Right ventricle myocardium inferior (tissue), 1 donor: ENCODE data around the gene RBM38. TPM values are rescaled to one million over a fixed set of nuclear protein-coding genes. Genes with fewer than 3 reads are reported as not detected.
"Not testable (repeated sequence)": the region's sequence is repeated elsewhere in the genome, so short reads cannot be mapped to it uniquely, and the experiment has no call there.

ENCODE experiments used
- ATAC-seq: fragments of 200-7000 bp; cut with Tn5 transposase; one replicate; pipeline ENCODE4 v1.9.1; 2020; ENCODE audit warnings: mild to moderate bottlenecking, moderate library complexity
- DNase-seq: peaks from one replicate; pipeline ENCODE4 v3.0.0; 2021; ENCODE audit errors: missing footprints
- intact Hi-C: fragments of 100-400 bp; cut with DNase I; formaldehyde crosslinking; loops from one replicate; pipeline ENCODE4 v1.11.0; 2022
- total RNA-seq: library from RNA; stranded (reverse); fragmentation: NEBNext Ultra II Directional; extraction: Animal tissue kit (Norgen Biotek cat#: 25700); gene quantifications from one replicate; pipeline ENCODE4 v1.2.1, GENCODE V29; 2021
- donor health status: DM: no; HTN: yes; CAD: no; lungs with severe emphysema.

Gene RBM38
- total RNA-seq, 1 donor from 2014 or later: 89.6 TPM

DNA sequence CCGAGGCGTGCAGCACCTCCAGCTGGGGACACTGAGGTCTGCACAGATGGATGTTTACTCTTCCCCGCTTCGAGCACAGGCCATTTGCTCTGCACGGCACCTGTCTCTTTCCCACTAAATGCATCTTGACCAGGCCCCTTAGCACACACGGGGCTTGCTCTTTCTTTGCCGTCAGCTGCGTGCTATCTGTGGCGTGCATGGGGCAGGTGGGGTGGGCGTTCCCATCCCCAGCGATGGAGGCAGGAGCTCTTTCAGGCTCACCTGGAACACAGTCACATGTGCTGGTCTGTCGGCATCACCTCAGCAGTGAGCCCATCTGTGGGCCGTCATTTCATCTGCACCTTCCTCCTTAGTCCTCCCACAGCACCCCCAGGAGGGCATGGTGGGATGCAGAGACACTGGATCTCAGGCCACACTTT, 35.1 kb downstream of the RBM38 start:
- ATAC-seq (no peak), DNase-seq (peak; percentile 56)
- intact Hi-C loops: no loop called here

DNA sequence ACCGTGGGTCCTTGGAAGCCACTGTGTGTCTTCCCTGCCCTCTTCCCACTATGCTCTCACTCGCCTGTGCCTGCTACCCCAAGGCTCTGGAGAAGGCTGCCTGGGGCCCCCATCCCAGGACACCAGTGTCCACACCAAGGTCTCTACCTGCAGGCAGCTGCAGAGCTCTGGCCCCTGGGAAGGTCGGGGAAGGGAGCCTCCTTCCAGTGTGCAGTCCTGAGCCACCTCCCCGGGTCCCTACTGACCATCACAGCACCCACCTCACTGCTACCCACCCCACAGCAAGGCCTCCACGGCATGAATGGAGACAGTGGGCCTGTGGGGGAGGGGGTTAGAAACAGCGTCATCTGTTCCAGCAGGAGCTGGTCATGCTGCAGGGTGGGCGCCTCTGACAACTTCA, 35.6 kb downstream of the RBM38 start:
- intact Hi-C loops: no loop called here
- DNase-seq (peak; percentile 49), ATAC-seq (no peak)

DNA sequence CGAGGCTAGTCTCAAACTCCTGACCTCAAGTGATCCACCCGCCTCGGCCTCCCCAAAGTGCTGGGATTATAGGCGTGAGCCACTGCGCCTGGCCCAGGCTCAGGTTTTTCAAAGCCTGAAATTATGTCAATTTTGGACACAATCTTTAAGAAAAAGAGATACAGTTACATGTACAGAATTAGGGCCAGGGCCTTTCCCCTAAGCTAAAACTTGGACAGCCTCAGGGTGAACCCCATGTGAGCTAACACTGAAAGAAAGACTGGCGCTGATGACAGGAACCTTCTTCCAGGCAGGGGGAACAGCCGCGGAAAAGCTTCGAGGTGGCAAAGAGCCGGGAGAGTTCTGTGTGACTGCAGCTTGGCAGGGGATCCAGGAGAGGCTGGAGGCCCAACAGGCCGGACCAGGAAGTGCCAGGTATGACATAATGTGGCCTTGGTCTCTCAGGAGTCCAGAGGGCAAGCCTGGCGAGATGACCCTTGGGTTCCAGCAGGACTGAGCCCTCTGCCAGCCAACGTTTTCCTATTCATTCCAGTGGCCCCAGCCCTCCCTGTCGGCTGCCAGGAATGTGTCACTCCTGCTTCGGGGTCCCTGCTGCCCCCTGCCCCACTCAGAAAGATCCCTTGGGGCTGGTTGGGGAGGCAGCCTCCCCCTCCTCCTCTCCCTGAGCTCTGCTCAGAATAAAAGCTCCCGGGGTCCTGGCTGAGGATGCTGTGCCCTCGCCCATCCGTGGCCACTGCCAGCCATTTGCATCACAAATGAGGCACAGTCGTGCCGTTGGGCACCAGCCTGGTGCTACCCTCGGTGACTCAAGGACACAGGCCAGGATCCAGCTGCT, 37.3 kb downstream of the RBM38 start:
- peak; percentile 45 for DNase-seq
- intact Hi-C loops: no loop called here
- ATAC-seq: no peak

DNA sequence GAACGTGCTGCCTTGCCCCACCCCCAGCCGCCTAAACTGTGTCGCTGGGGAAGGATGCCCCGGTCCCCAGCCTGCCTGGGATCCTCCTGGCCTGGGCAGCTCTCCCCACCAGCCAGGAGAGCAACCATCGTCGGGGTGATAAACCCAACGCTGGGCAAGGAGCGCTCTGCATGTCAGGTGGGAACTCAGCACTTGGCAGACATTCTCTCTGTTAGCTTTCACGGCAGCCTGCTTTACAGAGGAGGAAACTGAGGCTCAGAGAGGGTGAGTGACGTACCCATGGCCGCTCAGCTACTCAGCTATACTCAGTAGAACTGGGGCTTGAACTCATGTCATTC, 37.9 kb downstream of the RBM38 start:
- intact Hi-C loops: no loop called here
- DNase-seq (peak; percentile 37), ATAC-seq (no peak)

DNA sequence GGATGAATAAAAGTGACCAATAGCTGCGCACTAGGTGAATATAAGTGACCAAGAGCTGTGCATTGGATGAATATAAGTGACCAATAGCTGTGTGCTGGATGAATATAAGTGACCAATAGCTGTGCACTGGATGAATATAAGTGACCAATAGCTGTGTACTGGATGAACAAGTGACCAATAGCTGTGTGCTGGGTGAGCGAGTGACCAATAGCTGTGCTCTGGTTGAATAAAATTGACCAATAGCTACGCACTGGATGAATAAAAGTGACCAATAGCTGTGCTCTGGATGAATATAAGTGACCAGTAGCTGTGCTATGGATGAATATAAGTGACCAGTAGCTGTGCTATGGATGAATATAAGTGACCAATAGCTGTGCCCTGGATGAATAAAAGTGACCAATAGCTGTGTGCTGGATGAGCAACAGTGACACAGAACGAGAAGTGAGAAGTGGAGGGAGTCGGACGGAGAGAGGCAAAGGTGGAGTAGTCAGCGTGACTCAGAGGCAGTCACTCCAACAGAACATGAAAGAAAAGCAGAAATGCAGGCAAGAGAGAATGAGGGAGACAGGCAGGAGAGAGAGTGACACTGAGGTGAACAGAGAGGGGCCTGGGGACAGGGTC, 38.5 kb downstream of the RBM38 start:
- DNase-seq (peak; percentile 60), ATAC-seq (no peak)
- intact Hi-C loops: no loop called here

DNA sequence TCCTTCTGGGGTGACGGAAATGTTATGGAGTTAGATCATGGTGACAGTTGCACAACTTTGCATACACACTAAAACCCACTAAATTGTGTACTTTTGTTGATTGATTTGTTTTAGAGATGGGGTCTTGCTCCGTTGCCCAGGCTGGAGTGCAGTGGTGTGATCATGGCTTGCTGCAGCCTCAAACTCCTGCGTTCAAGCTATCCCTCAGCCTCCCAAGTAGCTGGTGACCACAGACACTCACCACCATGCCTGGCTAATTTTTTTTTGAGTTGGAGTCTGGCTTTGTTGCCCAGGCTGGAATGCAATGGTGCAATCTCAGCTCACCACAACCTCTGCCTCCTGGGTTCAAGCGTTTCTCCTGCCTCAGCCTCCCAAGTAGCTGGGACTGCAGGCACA, 39.0 kb downstream of the RBM38 start:
- DNase-seq, intact Hi-C loops, ATAC-seq: not testable (repeated sequence)

DNA sequence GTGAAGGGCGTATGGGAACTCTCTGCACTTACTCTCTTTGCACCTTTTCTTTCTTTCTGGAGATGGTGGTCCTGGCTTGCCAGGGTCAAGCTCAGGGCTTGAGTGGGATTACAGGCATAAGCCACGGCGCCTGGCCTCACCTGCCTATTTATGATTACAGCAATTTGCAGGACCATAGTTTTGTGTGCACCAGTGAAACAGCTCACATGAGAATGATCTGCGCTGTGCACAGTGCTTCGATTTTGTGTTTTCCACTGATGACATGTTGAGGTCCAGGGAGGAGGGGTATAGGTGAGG, 40.3 kb downstream of the RBM38 start:
- intact Hi-C loops: no loop called here
- peak; percentile 43 for DNase-seq
- ATAC-seq: no peak

DNA sequence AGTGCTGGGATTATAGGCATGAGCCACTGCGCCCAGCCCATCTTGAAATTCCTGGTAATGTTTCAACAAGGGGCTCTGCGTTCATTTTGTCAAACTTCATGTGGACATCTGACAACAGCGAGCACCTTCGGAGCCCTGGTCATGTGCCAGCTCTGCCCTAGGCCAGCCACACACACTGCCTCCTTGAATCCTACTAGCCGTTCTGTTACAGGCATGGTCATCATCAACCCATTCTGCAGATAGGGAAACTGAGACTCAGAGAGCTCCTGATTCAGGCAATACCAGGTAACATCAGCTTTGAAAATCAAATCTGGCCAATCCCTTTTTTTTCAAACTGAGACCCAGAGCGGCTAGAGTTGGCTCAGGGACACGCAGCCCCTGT, 41.3 kb downstream of the RBM38 start:
- DNase-seq (peak; percentile 70), ATAC-seq (no peak)
- intact Hi-C loops: no loop called here

DNA sequence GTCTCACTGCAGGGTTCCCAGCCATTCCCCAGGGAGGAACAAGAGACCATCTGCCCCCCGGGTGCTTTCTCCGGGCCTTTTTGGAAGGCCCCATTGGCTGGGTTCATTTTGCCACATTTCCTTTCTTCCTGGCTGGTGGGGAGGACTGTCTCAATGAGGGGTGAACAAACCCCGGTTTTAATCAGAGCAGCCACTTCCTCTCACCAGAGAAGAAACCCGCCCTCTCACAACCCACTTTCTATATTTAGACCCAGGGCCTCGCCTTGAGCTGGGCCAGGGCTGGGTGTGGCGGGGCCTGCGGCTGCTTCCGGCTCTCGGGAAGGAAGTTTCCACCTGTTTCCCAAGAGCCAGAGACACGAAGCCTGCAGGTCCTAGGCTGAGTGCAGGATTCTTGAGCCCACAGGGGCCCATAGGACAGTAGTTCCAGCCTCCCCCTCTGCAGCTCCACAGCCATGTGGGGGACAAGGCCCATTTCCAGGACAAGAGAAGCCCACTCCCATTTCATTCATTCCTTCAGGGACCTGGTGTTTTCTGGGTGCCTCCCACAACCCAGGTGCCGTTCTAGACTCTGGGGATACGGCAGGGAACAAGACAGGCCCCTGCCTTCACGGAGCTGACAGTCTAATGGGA, 41.8 kb downstream of the RBM38 start:
- intact Hi-C loops: no loop called here
- ATAC-seq (peak; percentile 66), DNase-seq (peak; percentile 85)

DNA sequence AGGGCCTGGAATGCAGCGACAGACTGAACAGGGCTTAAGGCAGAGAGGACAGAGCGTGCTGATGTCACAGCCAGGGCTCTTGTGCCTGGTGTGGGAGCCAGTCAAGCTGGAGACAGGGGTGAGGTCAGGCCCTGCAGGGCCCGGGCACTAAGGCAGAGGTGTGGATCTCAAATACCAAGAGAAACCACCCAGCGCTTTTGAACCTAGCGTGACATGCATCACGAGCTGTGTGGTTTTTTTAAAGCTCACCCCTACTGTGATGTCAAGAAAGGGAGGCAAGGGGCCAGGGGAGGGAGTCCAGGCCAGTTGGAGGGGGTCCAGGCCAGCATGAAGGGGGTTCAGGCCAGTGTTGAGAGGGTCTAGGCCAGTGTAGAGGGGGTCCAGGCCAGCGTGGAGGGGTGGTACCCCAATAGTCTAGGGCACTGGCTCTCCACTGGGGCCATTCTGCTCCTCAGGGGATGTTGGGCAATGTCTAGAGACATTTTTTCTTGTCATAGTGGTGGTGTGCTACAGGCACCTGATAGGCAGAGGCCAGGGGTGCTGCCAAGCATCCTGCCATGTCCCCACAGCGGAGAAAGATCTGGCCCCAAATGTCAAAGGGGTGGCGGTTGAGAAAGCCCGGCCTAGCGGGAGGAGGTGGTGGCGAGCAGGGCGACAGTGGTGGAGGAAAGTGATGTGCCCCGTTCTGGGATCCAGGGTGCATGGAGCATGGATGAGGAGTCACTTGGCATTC, 42.6 kb downstream of the RBM38 start:
- ATAC-seq: peak; percentile 52
- peak; percentile 50 for DNase-seq
- intact Hi-C loops: no loop called here

DNA sequence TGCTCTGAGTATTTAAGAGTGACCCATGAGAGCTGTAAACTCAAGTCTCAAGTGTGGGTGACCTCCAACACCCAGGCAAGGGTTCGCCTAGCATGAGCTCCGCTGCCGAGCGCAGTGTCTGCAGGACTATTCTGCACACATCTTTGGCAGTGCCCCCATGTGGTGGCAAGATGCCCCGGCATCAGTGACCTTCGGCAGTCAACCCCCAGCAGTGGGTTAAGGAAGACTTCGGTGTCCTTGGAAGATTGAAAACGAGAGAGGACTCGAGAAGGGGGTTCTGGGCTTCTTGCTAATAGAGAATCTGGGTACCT, 43.1 kb downstream of the RBM38 start:
- no peak for ATAC-seq
- peak; percentile 71 for DNase-seq
- intact Hi-C loops: no loop called here

DNA sequence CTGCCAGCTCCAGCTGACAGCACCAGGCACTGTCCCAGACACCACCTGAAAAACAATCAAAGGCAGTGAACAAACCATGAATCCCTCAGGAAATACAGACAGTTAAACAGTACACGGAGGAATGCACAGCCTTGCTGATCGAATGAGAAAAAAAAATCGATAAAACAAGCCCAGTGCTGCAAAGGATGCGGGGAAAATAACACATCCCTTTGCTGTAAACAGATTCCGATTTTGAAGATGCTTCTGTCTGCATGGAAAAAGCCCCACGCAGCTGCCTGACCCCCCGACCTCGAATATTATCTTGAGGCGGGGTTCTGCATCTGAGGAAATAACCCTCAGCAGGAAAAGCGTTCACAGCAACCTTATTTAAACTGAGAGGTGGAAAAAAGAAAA, 43.9 kb downstream of the RBM38 start:
- no peak for DNase-seq
- intact Hi-C loops: no loop called here
- no peak for ATAC-seq

DNA sequence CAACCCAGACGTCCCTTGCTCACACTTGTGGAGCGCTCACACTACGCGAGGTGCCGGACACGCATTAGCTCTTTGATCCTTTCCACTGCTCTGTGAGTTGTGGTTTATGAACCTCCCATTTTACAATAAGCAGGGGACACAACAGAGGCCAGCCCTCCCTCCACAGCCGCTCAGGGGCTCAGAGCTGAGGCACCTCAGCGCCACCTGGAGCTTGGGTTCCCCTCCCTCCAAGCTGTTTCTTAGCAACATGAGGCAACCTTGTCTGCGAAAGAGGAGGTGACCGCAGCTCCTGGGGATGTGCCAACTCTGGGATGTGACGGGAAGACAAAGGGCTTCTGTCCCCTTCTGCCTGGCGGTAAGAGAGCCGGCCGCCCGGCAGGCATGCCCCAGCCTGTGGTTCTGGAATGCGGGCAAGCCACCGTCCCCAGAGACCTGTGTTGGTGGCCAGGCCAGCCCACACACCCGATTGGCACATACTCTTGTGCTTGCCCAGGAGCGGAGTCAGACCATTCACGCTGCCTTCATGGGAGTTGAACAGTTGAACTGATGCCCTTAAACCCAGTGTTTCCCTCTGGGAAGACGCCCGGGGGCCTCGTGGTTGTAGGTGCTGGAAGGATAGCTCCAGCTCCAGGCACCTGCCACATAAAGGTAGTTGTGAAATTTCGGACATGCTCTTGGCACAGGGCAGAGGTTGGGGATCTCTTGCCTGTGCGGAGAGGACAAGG, 44.5 kb downstream of the RBM38 start:
- intact Hi-C loops: no loop called here
- no peak for ATAC-seq
- peak; percentile 83 for DNase-seq

DNA sequence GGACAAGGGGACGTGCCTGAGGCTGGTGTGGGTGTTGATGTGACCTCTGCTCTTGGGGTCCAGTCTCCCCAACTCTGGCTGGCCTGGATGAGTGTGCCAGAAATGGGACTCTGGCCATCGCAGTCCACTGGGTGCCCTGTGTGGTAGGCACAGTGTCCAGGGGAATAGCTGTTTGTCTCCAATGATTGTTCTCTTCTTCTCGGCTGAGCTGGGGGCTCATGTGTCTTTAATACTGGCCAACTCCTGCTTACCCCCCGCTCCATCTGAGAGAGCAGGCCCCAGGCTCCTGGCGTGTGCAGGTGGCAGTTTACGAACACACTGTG, 45.0 kb downstream of the RBM38 start:
- DNase-seq: no peak
- intact Hi-C loops: no loop called here
- ATAC-seq: no peak

DNA sequence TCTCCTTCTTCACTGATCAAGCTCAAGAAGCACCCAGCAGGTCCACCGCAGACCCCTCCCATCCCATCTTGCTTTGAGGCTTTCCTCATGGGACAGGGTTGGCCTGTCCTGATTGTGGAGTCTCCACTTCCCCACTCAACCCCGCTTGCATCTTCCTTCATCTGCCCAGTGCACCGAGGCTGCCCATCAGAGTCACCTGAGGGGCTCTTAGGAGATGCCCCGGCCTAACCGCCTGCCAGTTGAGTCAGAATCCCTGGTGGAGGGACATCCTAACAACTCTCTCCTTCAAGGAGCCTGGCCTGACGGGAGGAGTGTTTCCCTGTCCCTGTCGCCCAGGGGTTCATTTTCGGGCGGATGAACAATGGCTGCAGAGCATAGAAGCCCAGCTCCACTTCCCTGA, 46.1 kb downstream of the RBM38 start:
- DNase-seq (no peak), ATAC-seq (no peak)
- intact Hi-C loops: no loop called here

DNA sequence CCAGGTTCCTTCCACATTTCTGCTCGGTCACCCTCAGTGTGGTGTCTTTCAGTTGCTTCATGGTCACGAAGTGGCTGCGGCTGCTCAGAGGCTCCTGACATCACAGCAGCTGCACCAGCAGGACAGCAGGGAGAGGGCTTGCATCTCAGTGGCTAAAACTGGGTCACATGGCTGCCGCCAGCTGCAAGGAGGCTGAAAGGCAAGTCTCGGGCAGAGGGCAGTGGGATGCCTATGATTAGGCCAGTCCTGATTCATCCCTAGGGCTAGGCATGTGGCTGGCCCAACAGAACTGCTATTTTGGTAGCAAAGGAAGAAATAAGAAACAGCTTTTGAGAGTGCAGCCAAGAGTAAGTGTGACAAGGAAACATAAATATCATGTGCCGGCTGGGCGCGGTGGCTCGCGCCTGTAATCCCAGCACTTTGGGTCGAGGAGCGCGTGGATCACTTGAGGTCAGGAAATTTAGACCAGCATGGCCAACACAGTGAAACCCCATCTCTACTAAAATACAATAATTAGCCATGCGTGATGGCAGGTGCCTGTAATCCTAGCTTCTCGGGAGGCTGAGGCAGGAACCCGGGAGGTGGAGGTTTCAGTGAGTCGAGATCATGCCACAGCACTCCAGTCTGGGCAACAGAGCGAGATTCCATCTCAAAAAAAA, 46.6 kb downstream of the RBM38 start:
- DNase-seq (peak; percentile 63), ATAC-seq (no peak)
- intact Hi-C loops: no loop called here

DNA sequence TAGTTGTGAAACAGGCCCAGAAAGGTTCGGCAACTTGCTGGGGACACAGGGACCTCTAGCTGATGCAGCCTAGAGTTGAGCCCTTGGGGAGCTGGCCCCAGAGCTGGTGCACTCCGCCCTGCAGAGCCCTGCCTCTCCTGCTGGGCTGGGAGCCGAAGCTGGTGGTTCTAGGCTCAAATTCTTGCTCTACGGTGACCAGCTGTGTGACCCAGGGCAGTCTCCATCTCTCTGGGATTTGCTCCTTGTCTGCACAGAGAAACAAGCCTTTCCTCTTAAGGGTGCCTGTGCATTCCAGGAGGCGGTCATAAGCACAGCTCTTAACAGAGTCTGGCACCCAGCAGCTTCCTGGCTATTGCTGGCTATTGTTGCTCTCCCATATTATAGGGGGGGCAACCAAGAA, 47.4 kb downstream of the RBM38 start:
- DNase-seq (peak; percentile 45), ATAC-seq (no peak)
- intact Hi-C loops: no loop called here

DNA sequence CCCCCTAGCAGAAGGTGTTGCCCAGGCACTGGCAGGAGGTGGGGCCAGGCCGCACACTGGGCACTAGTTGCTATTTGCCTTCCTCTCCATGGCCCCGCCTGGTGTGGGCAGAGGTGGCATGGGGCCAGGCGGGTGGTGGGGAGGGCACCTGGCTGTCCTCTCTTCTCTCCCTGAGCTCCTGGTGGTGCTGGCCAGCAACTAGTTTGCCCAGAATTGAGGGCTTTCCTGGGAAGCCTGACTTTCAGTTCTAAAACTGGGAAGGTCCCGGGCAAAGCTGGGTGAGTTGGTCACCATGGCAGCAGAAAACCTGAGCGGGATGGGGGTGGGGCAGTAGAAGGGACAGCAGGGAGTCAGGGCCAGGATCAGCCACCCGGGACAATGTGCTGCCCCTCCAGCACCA, 48.2 kb downstream of the RBM38 start:
- intact Hi-C loops: no loop called here
- peak; percentile 51 for ATAC-seq
- DNase-seq: peak; percentile 81

DNA sequence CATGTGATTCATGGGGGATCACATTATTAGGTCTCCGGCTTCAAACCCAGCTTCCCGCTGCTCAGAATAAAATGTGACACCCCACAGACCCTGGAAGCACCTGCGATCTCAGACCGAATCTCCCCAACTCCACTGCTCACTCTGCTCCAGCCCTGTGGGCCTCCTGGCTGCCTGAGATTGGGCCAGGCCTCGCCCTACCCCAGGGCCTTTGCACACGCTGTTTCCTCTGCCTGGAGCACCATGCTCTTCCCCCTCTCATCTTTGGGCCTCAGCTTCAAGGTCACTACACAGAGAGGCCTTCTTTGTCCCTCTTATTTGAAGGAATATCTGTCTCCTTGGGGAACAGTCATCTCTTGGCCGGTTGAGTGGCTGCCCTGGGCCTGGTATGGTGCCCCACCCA, 48.8 kb downstream of the RBM38 start:
- ATAC-seq (no peak), DNase-seq (no peak)
- intact Hi-C loops: loop anchor here (2.0 kb wide), 2 partner anchors 29 to 45 kb away; no protein-coding TSS in a partner anchor
